Measurements from ENCODE around the gene FNDC3A. TPM values are rescaled to one million over a fixed set of nuclear protein-coding genes. Genes with fewer than 3 reads are reported as not detected.

The FNDC3A gene
- total RNA-seq, 2 experiments from 2014 or later, result 24.5 to 25.1 TPM

DNA sequence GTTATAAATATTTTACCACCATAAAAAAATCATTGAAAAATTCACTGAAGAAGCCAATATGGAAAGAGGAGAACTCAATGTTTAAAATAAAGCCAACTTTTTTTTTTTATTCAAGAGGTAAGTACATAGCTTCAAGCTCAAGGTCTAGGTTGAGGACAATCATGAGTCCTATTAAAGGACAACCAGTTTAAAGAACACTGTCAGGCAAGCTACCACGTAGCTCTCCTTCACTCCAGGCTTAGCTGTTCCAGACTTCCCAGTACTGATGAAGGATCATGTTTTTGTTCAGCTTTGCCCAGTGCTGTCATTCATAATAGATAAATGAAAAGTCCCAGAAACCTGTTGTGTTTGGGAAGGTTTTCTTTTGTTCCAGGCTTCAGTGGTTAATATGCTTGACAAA lies 234.4 kb downstream of the FNDC3A start:
- POLR2A ChIA-PET, result no interaction called here
- CTCF ChIA-PET, result no interaction called here

DNA sequence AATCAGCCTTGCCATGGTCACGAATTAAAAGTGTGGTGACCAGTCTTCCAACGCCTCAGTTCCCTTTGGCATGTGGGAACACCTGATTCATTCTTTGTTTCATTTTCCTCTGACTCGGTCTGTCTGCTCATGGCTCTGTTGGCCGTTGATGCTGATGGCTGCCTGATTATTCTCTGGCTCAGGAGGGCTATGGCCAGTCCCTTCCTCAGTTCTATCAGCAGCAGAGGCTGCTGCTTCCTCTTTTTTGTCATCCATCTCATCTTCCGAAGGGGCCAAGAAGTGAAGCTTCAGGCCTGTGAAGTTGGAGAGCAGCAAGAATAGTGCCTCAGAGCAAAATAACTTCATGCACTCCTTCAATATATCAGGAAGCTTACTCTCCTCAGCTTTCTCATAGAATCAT lies 235.0 kb downstream of the FNDC3A start:
- ChIA-PET CTCF (no interaction called here), POLR2A (no interaction called here)

DNA sequence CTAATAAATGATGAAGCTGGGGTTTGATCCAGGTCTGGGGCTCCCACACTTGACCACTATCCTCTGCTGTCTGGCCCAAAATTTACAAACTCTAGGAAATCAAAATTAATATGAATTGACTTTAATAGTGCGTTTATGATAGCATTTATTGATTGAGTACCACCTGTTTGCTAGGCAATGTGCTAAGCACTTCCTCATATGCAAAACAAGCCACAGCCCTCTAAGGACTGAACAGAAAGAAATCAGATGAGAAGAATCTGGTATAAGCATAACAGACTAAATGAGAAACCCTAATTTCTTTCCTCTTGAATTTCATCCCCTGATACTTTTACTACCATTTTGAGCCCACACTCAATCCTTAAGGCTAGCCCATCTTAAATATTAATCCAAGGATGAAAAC lies 237.8 kb downstream of the FNDC3A start:
- POLR2A ChIA-PET, result no interaction called here
- CTCF ChIA-PET, result no interaction called here

DNA sequence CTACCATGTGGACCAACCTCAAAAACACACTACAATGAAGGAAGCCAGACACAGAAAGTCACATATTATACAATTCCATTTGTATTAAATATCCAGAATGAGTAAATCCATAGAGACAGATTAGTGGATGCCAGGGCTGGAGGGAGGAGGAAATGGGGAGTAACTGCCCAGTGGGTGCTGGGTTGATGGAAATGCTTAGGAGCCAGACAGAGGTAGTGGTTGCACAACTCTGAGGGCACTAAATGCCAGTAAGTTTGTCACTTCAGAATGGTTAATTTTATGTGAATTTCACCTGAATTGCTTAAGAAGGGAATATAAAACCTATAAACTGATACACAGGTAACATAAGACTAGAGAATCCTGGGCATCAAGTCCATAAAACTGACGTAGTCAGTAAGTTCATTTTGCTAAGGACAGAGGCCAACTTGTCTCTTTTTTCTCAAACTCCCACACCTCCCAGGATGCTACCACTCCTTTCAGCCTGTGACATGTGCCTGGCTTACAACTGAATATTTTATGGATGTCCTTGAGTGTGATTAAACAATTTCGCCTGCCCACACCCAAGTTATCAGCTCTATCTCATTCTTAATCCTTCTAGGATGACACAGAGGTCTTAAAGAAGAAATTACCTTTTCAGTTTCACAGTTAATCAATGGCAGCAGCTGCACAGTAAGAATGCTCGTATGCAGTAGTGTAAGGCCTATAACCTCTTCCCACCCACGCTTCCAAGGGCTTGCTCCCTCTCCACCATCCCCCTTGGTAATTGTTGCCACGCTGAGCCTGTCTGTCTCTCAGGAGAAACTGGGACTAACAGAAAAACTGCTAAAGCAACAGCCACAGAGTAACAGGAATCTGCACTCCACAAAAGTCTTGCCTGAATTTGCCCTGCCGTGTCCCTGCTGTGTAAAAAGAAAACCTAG lies 238.5 kb downstream of the FNDC3A start:
- POLR2A ChIA-PET, result no interaction called here
- CTCF ChIA-PET, result interaction anchor here (0.9 to 1.6 kb wide), 3 partner anchors 24 to 67 kb away, joined by 3 to 4 read pairs (median 3); partner anchors contain the start of gene CDADC1

DNA sequence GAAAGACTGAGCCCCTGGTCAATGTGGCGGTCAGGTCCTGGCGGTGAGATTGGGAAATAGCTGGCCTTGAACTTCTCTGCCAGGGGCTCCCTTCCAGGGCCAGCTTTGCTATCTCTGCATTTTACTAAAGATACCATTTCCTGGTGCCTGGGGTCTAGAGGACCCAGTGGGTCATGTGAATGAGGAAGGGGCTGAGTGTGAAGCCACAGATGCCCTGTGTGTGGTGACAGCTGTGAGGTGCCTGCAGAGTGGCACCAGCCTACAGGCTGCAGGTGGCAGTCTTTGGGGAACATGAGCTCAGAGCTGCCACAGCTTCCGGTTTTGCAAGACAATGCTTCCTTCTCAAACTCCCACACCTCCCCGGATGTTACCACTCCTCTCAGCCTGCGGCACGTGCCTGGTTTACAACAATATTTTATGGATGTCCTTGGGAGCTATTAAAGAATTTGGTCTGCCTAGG lies 239.2 kb downstream of the FNDC3A start:
- CTCF ChIA-PET, result interaction anchor here (0.9 to 1.6 kb wide), 4 partner anchors 23 to 66 kb away, joined by 3 to 4 read pairs (median 3); partner anchors contain the start of gene CDADC1
- POLR2A ChIA-PET, result no interaction called here

DNA sequence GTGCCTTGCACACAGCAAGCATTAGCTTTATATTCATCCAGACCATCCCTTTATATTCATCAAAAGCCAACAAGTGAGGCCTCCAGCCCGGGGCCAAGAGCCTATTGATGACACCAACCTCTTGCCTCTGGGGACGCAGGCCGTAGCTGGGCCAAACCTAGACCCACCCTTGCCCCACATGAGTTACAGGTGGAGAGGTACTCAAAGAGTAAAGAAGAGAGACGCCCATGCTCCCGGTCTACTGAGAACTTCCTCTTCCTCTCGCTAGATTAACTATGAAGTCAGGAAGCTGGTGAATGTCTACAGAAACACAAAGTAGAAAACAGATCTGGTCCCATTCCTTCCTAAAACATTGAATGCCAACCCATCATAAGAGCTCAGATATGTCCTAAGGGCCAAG lies 240.6 kb downstream of the FNDC3A start:
- CTCF ChIA-PET, result no interaction called here
- POLR2A ChIA-PET, result no interaction called here

DNA sequence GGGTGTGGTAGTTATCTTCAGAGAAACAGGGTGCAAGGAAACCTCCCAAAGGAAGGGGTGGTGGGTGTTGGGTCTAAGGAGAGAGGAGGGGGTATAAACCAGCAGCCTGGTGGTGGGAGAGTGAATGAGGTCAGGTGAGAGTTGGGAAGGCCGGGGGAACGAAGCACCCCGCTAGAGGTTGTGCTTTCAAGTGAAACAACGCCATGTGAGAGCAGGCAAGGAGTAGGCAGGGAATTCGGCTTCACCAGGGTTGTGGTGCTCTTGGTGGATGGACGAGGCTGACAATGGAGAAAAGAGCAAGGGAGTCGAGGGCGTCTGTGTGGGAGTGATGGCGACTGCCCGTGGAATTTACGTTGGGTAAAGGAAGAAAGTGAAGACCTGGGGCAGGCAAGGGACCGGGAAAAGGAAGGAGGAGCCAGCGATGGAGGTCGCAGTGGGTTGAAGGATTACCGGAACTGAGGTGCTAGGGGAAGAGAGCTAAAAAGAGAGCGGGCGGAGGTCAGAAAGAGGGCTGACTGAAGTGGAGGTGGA lies 242.3 kb downstream of the FNDC3A start:
- CTCF ChIA-PET, result no interaction called here
- POLR2A ChIA-PET, result no interaction called here

DNA sequence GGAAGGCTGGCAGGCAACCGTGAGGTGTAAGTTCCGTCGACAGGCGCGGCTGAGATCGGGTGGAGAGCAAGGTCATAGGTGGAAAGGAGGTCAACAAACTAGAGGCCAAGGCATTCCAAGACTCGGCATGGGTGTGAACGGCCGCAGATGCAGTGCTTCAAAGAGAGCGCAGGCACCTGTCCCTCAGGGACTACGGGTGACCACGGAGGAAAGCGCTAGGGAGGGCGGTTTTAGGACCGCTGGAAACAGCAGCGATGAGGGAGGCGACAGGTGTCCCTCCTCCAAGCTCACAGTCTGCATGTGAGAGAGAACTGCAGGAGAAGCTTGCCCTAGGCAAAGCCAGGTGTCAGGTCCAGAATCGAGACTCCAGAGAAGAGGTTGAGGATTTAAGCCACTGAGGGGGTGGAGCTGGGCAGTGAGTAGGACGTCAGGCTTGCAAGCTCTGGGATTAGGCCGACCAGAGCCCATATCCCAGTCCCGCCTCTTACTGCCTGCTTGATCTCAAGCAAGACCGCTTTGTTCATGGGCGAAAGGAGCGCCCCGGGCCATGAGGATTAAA lies 242.9 kb downstream of the FNDC3A start:
- ChIA-PET POLR2A (no interaction called here), CTCF (no interaction called here)

- ChIA-PET POLR2A (no interaction called here), CTCF (interaction anchor here (0.5 kb wide), 1 partner anchor 100 kb away, joined by 3 read pairs; no protein-coding TSS in a partner anchor)
Observed at GRCh38 chr13:49219647-49220035, 243.9 kb downstream of the FNDC3A start.

- ChIA-PET CTCF (interaction anchor here (0.5 to 1.4 kb wide), 2 partner anchors 25 to 99 kb away, joined by 3 read pairs; no protein-coding TSS in a partner anchor), POLR2A (interaction anchor here (0.5 kb wide), 1 partner anchor 81 kb away, joined by 5 read pairs; no protein-coding TSS in a partner anchor)
Observed at GRCh38 chr13:49220036-49220855, 244.5 kb downstream of the FNDC3A start, which contains the start of gene MLNR. MLNR (plus strand) TSS chr13:49220338; CDS start chr13:49220338, 0 bp downstream.

DNA sequence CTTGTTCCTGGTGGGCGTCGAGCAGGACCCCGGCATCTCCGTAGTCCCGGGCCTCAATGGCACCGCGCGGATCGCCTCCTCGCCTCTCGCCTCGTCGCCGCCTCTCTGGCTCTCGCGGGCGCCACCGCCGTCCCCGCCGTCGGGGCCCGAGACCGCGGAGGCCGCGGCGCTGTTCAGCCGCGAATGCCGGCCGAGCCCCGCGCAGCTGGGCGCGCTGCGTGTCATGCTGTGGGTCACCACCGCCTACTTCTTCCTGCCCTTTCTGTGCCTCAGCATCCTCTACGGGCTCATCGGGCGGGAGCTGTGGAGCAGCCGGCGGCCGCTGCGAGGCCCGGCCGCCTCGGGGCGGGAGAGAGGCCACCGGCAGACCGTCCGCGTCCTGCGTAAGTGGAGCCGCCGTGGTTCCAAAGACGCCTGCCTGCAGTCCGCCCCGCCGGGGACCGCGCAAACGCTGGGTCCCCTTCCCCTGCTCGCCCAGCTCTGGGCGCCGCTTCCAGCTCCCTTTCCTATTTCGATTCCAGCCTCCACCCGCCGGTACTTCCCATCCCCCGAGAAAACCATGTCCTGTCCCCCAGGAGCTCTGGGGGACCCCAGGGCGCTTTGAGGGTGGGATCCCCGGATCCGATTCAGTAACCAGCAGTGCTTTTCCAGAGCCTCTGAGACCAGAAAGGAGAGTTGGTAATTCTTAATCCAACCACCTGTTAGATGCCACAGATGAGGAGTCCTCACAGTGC lies 245.3 kb downstream of the FNDC3A start:
- POLR2A ChIA-PET, result interaction anchor here (0.5 kb wide), 1 partner anchor 81 kb away, joined by 5 read pairs; no protein-coding TSS in a partner anchor
- CTCF ChIA-PET, result interaction anchor here (1.4 kb wide), 1 partner anchor 24 kb away, joined by 3 read pairs; no protein-coding TSS in a partner anchor

- CTCF ChIA-PET, result interaction anchor here (1.4 kb wide), 1 partner anchor 24 kb away, joined by 3 read pairs; no protein-coding TSS in a partner anchor
Observed at GRCh38 chr13:49221590-49221965, 245.9 kb downstream of the FNDC3A start.

DNA sequence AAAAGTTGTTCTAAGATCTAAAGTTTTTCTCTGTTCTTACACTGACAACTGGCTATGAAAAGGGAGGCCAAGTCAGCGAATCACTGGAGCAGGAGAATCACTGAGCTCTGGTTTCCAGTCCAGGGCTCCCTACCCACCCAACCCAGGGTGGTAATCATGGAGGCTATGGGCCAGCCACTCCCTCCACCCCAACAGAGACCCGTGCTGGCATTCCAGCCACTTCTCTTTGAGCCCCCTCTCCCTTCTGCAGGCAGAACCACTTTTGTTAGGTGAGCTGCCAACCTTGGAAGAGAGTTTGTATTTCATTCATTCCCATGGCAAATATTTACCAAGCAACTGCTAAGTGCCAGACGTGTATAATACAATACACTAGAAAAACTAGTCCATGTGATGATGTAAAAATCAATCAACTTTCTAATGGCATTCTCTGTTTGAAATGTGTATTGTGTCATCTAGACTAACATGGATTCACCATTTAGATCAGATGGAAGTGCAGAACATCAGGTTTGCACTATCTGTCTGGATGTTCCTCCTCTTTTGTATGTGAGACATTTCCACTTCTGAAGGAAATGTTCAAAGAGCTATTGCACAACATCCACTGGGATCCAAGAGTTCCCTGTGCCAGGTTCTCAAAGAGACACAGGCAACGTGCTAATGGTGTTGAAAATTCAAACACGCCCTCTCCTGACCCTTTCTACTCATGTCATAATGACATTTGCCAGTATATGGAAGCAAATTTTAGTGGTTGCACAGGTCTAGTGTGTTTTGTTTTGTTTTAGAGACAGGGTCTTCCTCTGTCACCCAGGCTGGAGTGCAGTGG lies 249.7 kb downstream of the FNDC3A start:
- CTCF ChIA-PET, result no interaction called here
- POLR2A ChIA-PET, result no interaction called here

More at GRCh38 chr13:49221590-49221965, 245.9 kb downstream of the FNDC3A start:
- POLR2A ChIA-PET, result no interaction called here

- ChIA-PET CTCF (no interaction called here), POLR2A (no interaction called here)
Observed at GRCh38 chr13:49226613-49227012, 250.9 kb downstream of the FNDC3A start.

- POLR2A ChIA-PET, result no interaction called here
- CTCF ChIA-PET, result no interaction called here
Observed at GRCh38 chr13:49234741-49235140, 259.0 kb downstream of the FNDC3A start.

DNA sequence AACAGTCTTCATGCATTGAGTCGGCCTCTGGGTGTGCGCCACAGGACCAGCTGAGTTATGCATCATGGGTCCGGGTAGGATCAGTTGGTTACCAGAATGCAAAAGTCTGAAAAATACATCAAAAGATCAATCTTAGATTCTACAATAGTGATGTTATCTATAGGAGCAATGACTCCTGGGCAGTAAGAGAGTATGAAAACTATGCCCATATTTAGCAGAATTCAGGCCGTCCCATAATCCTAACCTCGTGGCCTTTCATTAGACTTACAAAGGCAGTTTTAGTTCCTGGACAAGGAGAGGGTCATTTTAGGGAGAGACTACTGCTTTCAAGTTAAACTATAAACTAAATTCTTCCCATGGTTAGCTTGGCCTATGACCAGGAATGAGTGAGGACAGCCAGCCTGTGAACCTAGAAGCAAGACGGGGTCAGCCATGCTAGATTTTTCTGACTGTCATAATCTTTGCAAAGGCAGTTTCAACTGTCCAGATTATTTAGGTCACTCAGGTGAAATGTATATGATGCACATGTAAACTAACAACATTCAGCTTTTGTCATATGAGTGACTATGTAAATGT lies 260.2 kb downstream of the FNDC3A start:
- ChIA-PET POLR2A (no interaction called here), CTCF (interaction anchor here (0.6 kb wide), 1 partner anchor 135 kb away, joined by 3 read pairs; no protein-coding TSS in a partner anchor)

DNA sequence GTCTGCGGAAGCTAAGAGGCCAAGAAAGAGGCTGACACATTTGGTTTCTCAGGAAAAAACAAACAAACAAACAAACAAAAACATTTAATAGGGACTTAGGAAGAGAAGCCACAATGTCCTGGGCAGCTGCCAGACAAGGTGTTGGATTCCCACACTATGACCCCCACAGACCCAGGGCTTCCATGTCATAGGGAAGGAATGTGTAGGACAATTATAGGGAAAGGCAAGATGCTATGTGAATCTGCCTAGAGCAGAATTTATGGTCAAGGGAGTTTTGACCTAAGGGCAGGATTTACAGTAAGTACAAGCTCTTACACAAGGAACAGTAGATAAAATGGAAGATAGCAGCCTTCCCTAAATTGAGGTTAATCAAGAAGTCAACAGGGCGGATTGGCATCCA lies 262.9 kb downstream of the FNDC3A start:
- ChIA-PET POLR2A (no interaction called here), CTCF (interaction anchor here (0.7 to 1.2 kb wide), 2 partner anchors 24 to 758 kb away, joined by 3 read pairs; no protein-coding TSS in a partner anchor)

Measured in activated CD8-positive, alpha-beta memory T cell treated with anti-CD3 and anti-CD28 coated beads for 36 hours (primary cell).